HepG2 (cell line): Measurements from ENCODE around the gene SCT. TPM values are rescaled to one million over a fixed set of nuclear protein-coding genes. Genes with fewer than 3 reads are reported as not detected.
A peak's percentile ranks its signal among the peaks of the same experiment; 100 is the strongest.

Experiments
- ARNT ChIP-seq: fragments of 450-650 bp; IDR thresholded peaks from 2 replicates; pipeline ENCODE4 v1.6.1; 2017
- BRD4 ChIP-seq: sonication (generic); formaldehyde crosslinking; IDR thresholded peaks from 2 replicates; pipeline ENCODE4 v1.4.0; 2020; ENCODE audit warnings: missing genetic modification reagents
- HNRNPH1 ChIP-seq: fragments of 200-400 bp; formaldehyde crosslinking; optimal IDR thresholded peaks from 2 replicates; pipeline ENCODE3; 2017; ENCODE audit warnings: mild to moderate bottlenecking, low read depth, low read length
- HNRNPK ChIP-seq: fragments of 200-400 bp; formaldehyde crosslinking; IDR thresholded peaks from 2 replicates; pipeline ENCODE4 v1.6.1; 2018; ENCODE audit warnings: low read length, low read depth, moderate library complexity, mild to moderate bottlenecking; ENCODE audit not compliant: poor library complexity, severe bottlenecking
- MAF1 ChIP-seq: sonication (generic); formaldehyde crosslinking; IDR thresholded peaks from 2 replicates; pipeline ENCODE4 v1.5.0; 2020; ENCODE audit warnings: missing genetic modification reagents, borderline replicate concordance
- MTF1 ChIP-seq: sonication (generic); formaldehyde crosslinking; IDR thresholded peaks from 2 replicates; pipeline ENCODE4 v1.5.0; 2020; ENCODE audit warnings: missing genetic modification reagents
- NFATC3 ChIP-seq: sonication (generic); formaldehyde crosslinking; IDR thresholded peaks from 2 replicates; pipeline ENCODE4 v1.5.1; 2020; ENCODE audit warnings: mild to moderate bottlenecking, missing genetic modification reagents
- PAXIP1 ChIP-seq: sonication (generic); formaldehyde crosslinking; conservative IDR thresholded peaks from 2 replicates; pipeline ENCODE4 v1.4.0; 2020; ENCODE audit warnings: mild to moderate bottlenecking, missing genetic modification reagents, moderate library complexity
- RAD51 ChIP-seq: fragments of 450-650 bp; IDR thresholded peaks from 2 replicates; pipeline ENCODE4 v1.6.1; 2016; ENCODE audit warnings: borderline replicate concordance
- RORA ChIP-seq: sonication (generic); formaldehyde crosslinking; IDR thresholded peaks from 2 replicates; pipeline ENCODE4 v1.5.0; 2020; ENCODE audit warnings: mild to moderate bottlenecking, missing genetic modification reagents, moderate library complexity
- SATB2 ChIP-seq: sonication (generic); formaldehyde crosslinking; IDR thresholded peaks from 2 replicates; pipeline ENCODE4 v1.5.0; 2020; ENCODE audit warnings: missing genetic modification reagents
- ZFYVE20 ChIP-seq: sonication (generic); formaldehyde crosslinking; IDR thresholded peaks from 2 replicates; pipeline ENCODE4 v1.8.0; 2023; ENCODE audit warnings: low read depth, mild to moderate bottlenecking, moderate library complexity, missing genetic modification reagents, borderline replicate concordance
- ZNF484 ChIP-seq: sonication (generic); formaldehyde crosslinking; IDR thresholded peaks from 2 replicates; pipeline ENCODE4 v1.5.1; 2020; ENCODE audit warnings: mild to moderate bottlenecking, low read depth, missing genetic modification reagents, borderline replicate concordance
- ZNF83 ChIP-seq: sonication (generic); formaldehyde crosslinking; IDR thresholded peaks from 2 replicates; pipeline ENCODE4 v1.4.0; 2020; ENCODE audit warnings: missing genetic modification reagents, mild to moderate bottlenecking, borderline replicate concordance
- polyA plus RNA-seq, 8 experiments: library from polyadenylated mRNA; depleted of rRNA in 3 of 8; stranded (reverse) in 7 of 8; unstranded in 1 of 8; fragments of >200 nt; fragmentation: Illumina TruSeq in 4 of 8; extraction: Trizol in 4 of 8; gene quantifications; 2 replicates each; pipeline versions ENCODE4 v1.2.1 to v1.2.3, GENCODE V29; 2011 to 2016; ENCODE audit warnings: low read depth in 4 of 8, missing spikeins in 1 of 8, mixed read lengths in 1 of 8; ENCODE audit not compliant: insufficient read depth in 1 of 8
- total RNA-seq, 5 experiments: library from RNA; depleted of rRNA; stranded (reverse); fragments of >200 nt; fragmentation: Illumina TruSeq; extraction: Trizol; gene quantifications; 2 replicates each; pipeline ENCODE4 v1.2.3, GENCODE V29; 2016; ENCODE audit warnings: low read depth in 1 of 5
- TF ChIP-seq, protein P1 (sequence below): sonication (generic); formaldehyde crosslinking; IDR thresholded peaks from 2 replicates; pipeline ENCODE4 v1.4.0; 2020; ENCODE audit warnings: missing genetic modification reagents; ENCODE audit errors: not compliant biosample characterization
- TF ChIP-seq, protein P2 (sequence below): sonication (generic); formaldehyde crosslinking; conservative IDR thresholded peaks from 2 replicates; pipeline ENCODE4 v1.8.0; 2022; ENCODE audit warnings: mild to moderate bottlenecking, moderate library complexity, missing genetic modification reagents
- TF ChIP-seq, protein P3 (sequence below): sonication (generic); formaldehyde crosslinking; IDR thresholded peaks from 2 replicates; pipeline ENCODE4 v1.8.0; 2022; ENCODE audit warnings: mild to moderate bottlenecking, missing genetic modification reagents
- TF ChIP-seq, protein P4 (sequence below), 2 experiments: sonication (generic) in 1 of 2; formaldehyde crosslinking in 1 of 2; IDR thresholded peaks; 2 replicates each; pipeline versions ENCODE4 v1.4.0 to v1.6.1; 2016 to 2020; ENCODE audit warnings: borderline replicate concordance in 1 of 2, low read depth in 1 of 2, mild to moderate bottlenecking in 1 of 2, missing genetic modification reagents in 1 of 2

Gene SCT
- total and polyA plus RNA-seq, 2 of the 13 experiments (the other 11 are each of a cell fraction or from before 2014, with no cell fraction given) = not detected

- no peak for TF ChIP-seq BRD4
- no peak for TF ChIP-seq ZNF484
- no peak for TF ChIP-seq ZNF83
- TF ChIP-seq ZFYVE20 (CRISPR knock-in tag) = no peak
- TF ChIP-seq HNRNPK = no peak
- TF ChIP-seq, protein P1, sequence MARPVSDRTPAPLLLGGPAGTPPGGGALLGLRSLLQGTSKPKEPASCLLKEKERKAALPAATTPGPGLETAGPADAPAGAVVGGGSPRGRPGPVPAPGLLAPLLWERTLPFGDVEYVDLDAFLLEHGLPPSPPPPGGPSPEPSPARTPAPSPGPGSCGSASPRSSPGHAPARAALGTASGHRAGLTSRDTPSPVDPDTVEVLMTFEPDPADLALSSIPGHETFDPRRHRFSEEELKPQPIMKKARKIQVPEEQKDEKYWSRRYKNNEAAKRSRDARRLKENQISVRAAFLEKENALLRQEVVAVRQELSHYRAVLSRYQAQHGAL (CRISPR knock-in tag) = no peak
- TF ChIP-seq RORA = no peak
- TF ChIP-seq MAF1 (CRISPR knock-in tag) = no peak
- TF ChIP-seq, protein P2, sequence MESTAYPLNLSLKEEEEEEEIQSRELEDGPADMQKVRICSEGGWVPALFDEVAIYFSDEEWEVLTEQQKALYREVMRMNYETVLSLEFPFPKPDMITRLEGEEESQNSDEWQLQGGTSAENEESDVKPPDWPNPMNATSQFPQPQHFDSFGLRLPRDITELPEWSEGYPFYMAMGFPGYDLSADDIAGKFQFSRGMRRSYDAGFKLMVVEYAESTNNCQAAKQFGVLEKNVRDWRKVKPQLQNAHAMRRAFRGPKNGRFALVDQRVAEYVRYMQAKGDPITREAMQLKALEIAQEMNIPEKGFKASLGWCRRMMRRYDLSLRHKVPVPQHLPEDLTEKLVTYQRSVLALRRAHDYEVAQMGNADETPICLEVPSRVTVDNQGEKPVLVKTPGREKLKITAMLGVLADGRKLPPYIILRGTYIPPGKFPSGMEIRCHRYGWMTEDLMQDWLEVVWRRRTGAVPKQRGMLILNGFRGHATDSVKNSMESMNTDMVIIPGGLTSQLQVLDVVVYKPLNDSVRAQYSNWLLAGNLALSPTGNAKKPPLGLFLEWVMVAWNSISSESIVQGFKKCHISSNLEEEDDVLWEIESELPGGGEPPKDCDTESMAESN (CRISPR knock-in tag) = no peak
- TF ChIP-seq ARNT = no peak
- TF ChIP-seq SATB2 (CRISPR knock-in tag) = no peak
- TF ChIP-seq PAXIP1 (CRISPR knock-in tag) = peak; percentile 82
- TF ChIP-seq, protein P3, sequence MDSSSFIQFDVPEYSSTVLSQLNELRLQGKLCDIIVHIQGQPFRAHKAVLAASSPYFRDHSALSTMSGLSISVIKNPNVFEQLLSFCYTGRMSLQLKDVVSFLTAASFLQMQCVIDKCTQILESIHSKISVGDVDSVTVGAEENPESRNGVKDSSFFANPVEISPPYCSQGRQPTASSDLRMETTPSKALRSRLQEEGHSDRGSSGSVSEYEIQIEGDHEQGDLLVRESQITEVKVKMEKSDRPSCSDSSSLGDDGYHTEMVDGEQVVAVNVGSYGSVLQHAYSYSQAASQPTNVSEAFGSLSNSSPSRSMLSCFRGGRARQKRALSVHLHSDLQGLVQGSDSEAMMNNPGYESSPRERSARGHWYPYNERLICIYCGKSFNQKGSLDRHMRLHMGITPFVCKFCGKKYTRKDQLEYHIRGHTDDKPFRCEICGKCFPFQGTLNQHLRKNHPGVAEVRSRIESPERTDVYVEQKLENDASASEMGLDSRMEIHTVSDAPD (CRISPR knock-in tag) = 0 out of 2 replicates have a peak, but pooled peaks have one; percentile 19
- no peak for TF ChIP-seq NFATC3 (CRISPR knock-in tag)
- TF ChIP-seq MTF1 (CRISPR knock-in tag) = no peak
- TF ChIP-seq, protein P4, sequence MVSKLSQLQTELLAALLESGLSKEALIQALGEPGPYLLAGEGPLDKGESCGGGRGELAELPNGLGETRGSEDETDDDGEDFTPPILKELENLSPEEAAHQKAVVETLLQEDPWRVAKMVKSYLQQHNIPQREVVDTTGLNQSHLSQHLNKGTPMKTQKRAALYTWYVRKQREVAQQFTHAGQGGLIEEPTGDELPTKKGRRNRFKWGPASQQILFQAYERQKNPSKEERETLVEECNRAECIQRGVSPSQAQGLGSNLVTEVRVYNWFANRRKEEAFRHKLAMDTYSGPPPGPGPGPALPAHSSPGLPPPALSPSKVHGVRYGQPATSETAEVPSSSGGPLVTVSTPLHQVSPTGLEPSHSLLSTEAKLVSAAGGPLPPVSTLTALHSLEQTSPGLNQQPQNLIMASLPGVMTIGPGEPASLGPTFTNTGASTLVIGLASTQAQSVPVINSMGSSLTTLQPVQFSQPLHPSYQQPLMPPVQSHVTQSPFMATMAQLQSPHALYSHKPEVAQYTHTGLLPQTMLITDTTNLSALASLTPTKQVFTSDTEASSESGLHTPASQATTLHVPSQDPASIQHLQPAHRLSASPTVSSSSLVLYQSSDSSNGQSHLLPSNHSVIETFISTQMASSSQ (IDR thresholded peaks at IDR 0.05; ENCODE audit: low read depth) = no peak
- TF ChIP-seq, protein P4 (CRISPR knock-in tag; IDR thresholded peaks at IDR 0.05; ENCODE audit: borderline replicate concordance) = no peak
- no peak for TF ChIP-seq HNRNPH1
- no peak for TF ChIP-seq RAD51
Observed at GRCh38 chr11:587978-588380, 39.0 kb downstream of the SCT start (continued).
